ENCODE data around the gene RMDN2.

RMDN2 gene

GRCh38 chr2:37896319-37896718 is 28.8 kb upstream of the RMDN2 start:
- TF ChIP-seq CTCF (IDR thresholded peaks at IDR 0.05; ENCODE audit: insufficient read depth, low read depth, low read length, missing control alignments), result peak; percentile 16
- DNase-seq (ENCODE audit: low read depth), result peak; percentile 46
- H3K4me3 ChIP-seq (ENCODE audit: low read depth, low read length), result no peak overlapping the region

- no peak for TF ChIP-seq CTCF (IDR thresholded peaks at IDR 0.05; ENCODE audit: insufficient read depth, low read depth, low read length, missing control alignments)
- DNase-seq (ENCODE audit: low read depth), result no peak
- H3K4me3 ChIP-seq (ENCODE audit: low read depth, low read length), result no peak overlapping the region
Measured at GRCh38 chr2:37897511-37897910, 27.6 kb upstream of the RMDN2 start.

- TF ChIP-seq CTCF (IDR thresholded peaks at IDR 0.05; ENCODE audit: insufficient read depth, low read depth, low read length, missing control alignments), result no peak
- DNase-seq (ENCODE audit: low read depth), result no peak
- no peak overlapping the region for H3K4me3 ChIP-seq (ENCODE audit: low read depth, low read length)
Measured at GRCh38 chr2:37898448-37898847, 26.6 kb upstream of the RMDN2 start.

- no peak for TF ChIP-seq CTCF (IDR thresholded peaks at IDR 0.05; ENCODE audit: insufficient read depth, low read depth, low read length, missing control alignments)
- no peak for DNase-seq (ENCODE audit: low read depth)
- no peak overlapping the region for H3K4me3 ChIP-seq (ENCODE audit: low read depth, low read length)
Measured at GRCh38 chr2:37902991-37903390, 22.1 kb upstream of the RMDN2 start.

GRCh38 chr2:37904425-37904824 is 20.7 kb upstream of the RMDN2 start:
- no peak for DNase-seq (ENCODE audit: low read depth)
- no peak for TF ChIP-seq CTCF (IDR thresholded peaks at IDR 0.05; ENCODE audit: insufficient read depth, low read depth, low read length, missing control alignments)
- no peak overlapping the region for H3K4me3 ChIP-seq (ENCODE audit: low read depth, low read length)

GRCh38 chr2:37904993-37905392 is 20.1 kb upstream of the RMDN2 start:
- DNase-seq (ENCODE audit: low read depth), result no peak
- no peak overlapping the region for H3K4me3 ChIP-seq (ENCODE audit: low read depth, low read length)
- TF ChIP-seq CTCF (IDR thresholded peaks at IDR 0.05; ENCODE audit: insufficient read depth, low read depth, low read length, missing control alignments), result no peak

GRCh38 chr2:37906131-37906530 is 19.0 kb upstream of the RMDN2 start:
- DNase-seq (ENCODE audit: low read depth), result no peak
- TF ChIP-seq CTCF (IDR thresholded peaks at IDR 0.05; ENCODE audit: insufficient read depth, low read depth, low read length, missing control alignments), result no peak
- no peak overlapping the region for H3K4me3 ChIP-seq (ENCODE audit: low read depth, low read length)

Data from GM12865 (cell line).